Endothelial cell of umbilical vein (primary cell): ENCODE measurements around the gene NR4A1. TPM values are rescaled to one million over a fixed set of nuclear protein-coding genes. Genes with fewer than 3 reads are reported as not detected.

Experiments used
- BruUV-seq: library from RNA; stranded (reverse); fragments of 400-500 nt; replicated peaks from 2 replicates; lab custom pipeline; 2021; lab: Mats Ljungman, UMichigan
- CTCF ChIA-PET: fragments of 300-600, 350-600 bp; sonication (Branson Sonifier 250); formaldehyde crosslinking; loops from one replicate; lab custom pipeline; 2021; ENCODE audit warnings: antibody characterized with exemption, inconsistent platforms; lab: Charles Lee
- POLR2A ChIA-PET: fragments of 300-600, 350-600 bp; sonication (Branson Sonifier 250); formaldehyde crosslinking; loops from one replicate; lab custom pipeline; 2021; ENCODE audit warnings: antibody characterized with exemption, inconsistent platforms; lab: Charles Lee
- DNase-seq: peaks from one replicate; pipeline ENCODE4 v3.0.0-alpha.2; 2011; ENCODE audit warnings: low read depth, low spot score
- FAIRE-seq: peaks from 2 replicates; lab custom pipeline; 2011; peaks lifted over from hg19 to GRCh38; lab: Jason Lieb, UNC
- H2AFZ ChIP-seq: 2 replicates; pipeline ENCODE4 v1.6.0; 2012; ENCODE audit warnings: low read depth, low read length, control low read depth, inconsistent platforms
- H3K27ac ChIP-seq: 2 replicates; pipeline ENCODE4 v1.5.1; 2011; ENCODE audit warnings: low read depth, mild to moderate bottlenecking, control low read depth, low read length, moderate library complexity; ENCODE audit not compliant: insufficient read depth
- H3K27me3 ChIP-seq, 2 experiments: 2 replicates each; pipeline versions ENCODE4 v1.6.0 to v1.6.1; 2011; ENCODE audit warnings: low read length in 2 of 2, mixed read lengths in 1 of 2; ENCODE audit not compliant: control insufficient read depth in 2 of 2, insufficient read depth in 2 of 2
- H3K36me3 ChIP-seq, 2 experiments: 2 replicates in 1 of 2; 3 replicates in 1 of 2; pipeline ENCODE4 v1.5.1; 2011; ENCODE audit warnings: low read length in 2 of 2, mild to moderate bottlenecking in 1 of 2, moderate library complexity in 1 of 2; ENCODE audit not compliant: control insufficient read depth in 2 of 2, insufficient read depth in 2 of 2; ENCODE audit errors: extremely low read depth in 1 of 2
- H3K4me1 ChIP-seq: 3 replicates; pipeline ENCODE4 v1.5.1; 2011; ENCODE audit warnings: mild to moderate bottlenecking, low read length; ENCODE audit not compliant: control insufficient read depth, insufficient read depth; ENCODE audit errors: extremely low read depth
- H3K4me2 ChIP-seq: 2 replicates; pipeline ENCODE4 v1.6.1; 2011; ENCODE audit warnings: low read length, control low read depth, mixed read lengths; ENCODE audit not compliant: insufficient read depth
- H3K4me3 ChIP-seq, 3 experiments: fragments of 200-600 bp in 1 of 3; sonication (generic), shearing (Covaris generic) in 1 of 3; replicated peaks in 1 of 3; 2 replicates each; pipeline ENCODE4 v1.5.1; 2011 to 2016; ENCODE audit warnings: control low read depth in 3 of 3, low read length in 3 of 3, mild to moderate bottlenecking in 2 of 3, inconsistent platforms in 1 of 3, low read depth in 1 of 3, moderate library complexity in 1 of 3; ENCODE audit not compliant: insufficient read depth in 1 of 3
- H3K79me2 ChIP-seq: 2 replicates; pipeline ENCODE4 v1.6.0; 2012; ENCODE audit warnings: low read length, inconsistent platforms; ENCODE audit not compliant: control insufficient read depth, insufficient read depth
- H3K9ac ChIP-seq: replicated peaks from 2 replicates; pipeline ENCODE3; 2011; ENCODE audit warnings: low read length, control low read depth; ENCODE audit not compliant: insufficient read depth; ENCODE audit errors: extremely low read depth
- H3K9me1 ChIP-seq: replicated peaks from 3 replicates; pipeline ENCODE4 v1.6.0; 2011; ENCODE audit warnings: mild to moderate bottlenecking, low read length; ENCODE audit not compliant: control insufficient read depth, insufficient read depth; ENCODE audit errors: extremely low read depth
- H3K9me3 ChIP-seq: replicated peaks from 2 replicates; pipeline ENCODE4 v1.5.1; 2012; ENCODE audit warnings: low read length, inconsistent platforms; ENCODE audit not compliant: control insufficient read depth, insufficient read depth
- H4K20me1 ChIP-seq: replicated peaks from 2 replicates; pipeline ENCODE3; 2011; ENCODE audit warnings: mild to moderate bottlenecking, low read length; ENCODE audit not compliant: control insufficient read depth, insufficient read depth; ENCODE audit errors: extremely low read depth
- EZH2 ChIP-seq: IDR thresholded peaks from 2 replicates; pipeline ENCODE4 v1.6.1; 2012; ENCODE audit warnings: borderline replicate concordance, low read depth, mild to moderate bottlenecking, moderate library complexity, low read length, inconsistent platforms; ENCODE audit not compliant: severe bottlenecking
- FOS ChIP-seq: IDR thresholded peaks from 2 replicates; pipeline ENCODE4 v1.6.1; 2011; ENCODE audit warnings: mild to moderate bottlenecking, low read length, moderate library complexity, borderline replicate concordance; ENCODE audit not compliant: insufficient read depth
- GATA2 ChIP-seq: IDR thresholded peaks from 2 replicates; pipeline ENCODE4 v1.7.0; 2011; ENCODE audit warnings: low read depth, mild to moderate bottlenecking, moderate library complexity, mixed read lengths, low read length; ENCODE audit not compliant: insufficient read length, insufficient read depth
- JUN ChIP-seq: IDR thresholded peaks from 2 replicates; pipeline ENCODE4 v1.6.1; 2011; ENCODE audit warnings: borderline replicate concordance, low read depth; ENCODE audit not compliant: insufficient read length, insufficient read depth
- MYC ChIP-seq: IDR thresholded peaks from one replicate; pipeline ENCODE4 v1.6.1; 2011; ENCODE audit warnings: mild to moderate bottlenecking, low read depth, low read length
- POLR2A ChIP-seq: IDR thresholded peaks from 2 replicates; pipeline ENCODE4 v1.6.1; 2012; ENCODE audit warnings: low read depth, mild to moderate bottlenecking, control low read depth, low read length
- POLR2AphosphoS5 ChIP-seq: IDR thresholded peaks from 2 replicates; pipeline ENCODE4 v1.6.1; 2012; ENCODE audit warnings: low read depth, mild to moderate bottlenecking, control low read depth, low read length, moderate library complexity; ENCODE audit not compliant: insufficient read depth
- dilution Hi-C: fragments of 300-500 bp; cut with MboI; formaldehyde crosslinking; loops from one replicate; pipeline ENCODE4 v1.15.0; 2019; ENCODE audit warnings: low sequenced_read_pairs; ENCODE audit not compliant: extremely low pct_ligation_motif_present
- intact Hi-C: fragments of 100-400 bp; cut with micrococcal nuclease; formaldehyde crosslinking; loops from one replicate; pipeline ENCODE4 v1.10.0; 2022
- polyA plus RNA-seq, 4 experiments: library from polyadenylated mRNA; depleted of rRNA in 3 of 4; stranded (reverse) in 3 of 4; unstranded in 1 of 4; fragments of >200 nt; gene quantifications; 2 replicates each; pipeline versions ENCODE4 v1.2.1 to v1.2.3, GENCODE V29; 2011 to 2012; ENCODE audit warnings: missing spikeins in 1 of 4
- total RNA-seq: library from RNA; stranded (reverse); gene quantifications from 2 replicates; pipeline ENCODE4 v1.2.3, GENCODE V29; 2021
- TF ChIP-seq, protein P1 (sequence below), 2 donors: IDR thresholded peaks; 1 replicate in 1 of 2; 2 replicates in 1 of 2; pipeline ENCODE4 v1.5.1; 2011; ENCODE audit warnings: low read length in 2 of 2, mild to moderate bottlenecking in 2 of 2, moderate library complexity in 2 of 2, control low read depth in 1 of 2, inconsistent platforms in 1 of 2, low read depth in 1 of 2; ENCODE audit not compliant: insufficient read depth in 1 of 2; ENCODE audit errors: extremely low read depth in 1 of 2
- TF ChIP-seq, protein P2 (sequence below): IDR thresholded peaks from 2 replicates; pipeline ENCODE4 v1.6.1; 2011; ENCODE audit not compliant: insufficient read depth, insufficient read length

The NR4A1 gene
- total and polyA plus RNA-seq, 2 donors (not counting 3 experiments of a cell fraction or from before 2014, with no cell fraction given) = 6.8 to 18.2 TPM

DNA sequence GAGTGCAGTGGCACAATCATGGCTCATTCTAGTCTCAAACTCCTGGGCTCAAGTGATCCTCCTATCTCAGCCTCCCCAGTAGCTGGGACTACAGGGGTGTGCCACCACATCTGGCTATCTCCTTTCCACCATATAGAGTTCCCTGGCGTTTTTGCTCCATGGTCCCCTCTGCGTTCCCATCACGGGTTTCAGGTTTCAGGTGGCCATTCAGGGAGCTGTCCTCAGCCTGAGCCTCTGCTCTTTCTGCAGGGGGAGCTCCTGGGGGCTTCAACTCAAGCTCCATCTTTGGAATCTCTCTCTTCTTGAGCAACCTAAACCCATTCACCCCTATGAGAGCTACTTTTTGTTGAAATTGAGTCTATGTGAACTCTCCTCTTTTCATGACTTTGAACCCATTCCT is 39.8 kb downstream of the NR4A1 start:
- dilution Hi-C loops = no loop called here
- H3K4me1 ChIP-seq = no peaks in the 10 kb centered on the region
- CTCF ChIA-PET = interaction anchor here (0.6 to 2.2 kb wide), 7 partner anchors 9 to 87 kb away, joined by 3 to 13 read pairs (median 4); no protein-coding TSS in a partner anchor
- no peaks in the 10 kb centered on the region for H3K9me1 ChIP-seq
- no peak for DNase-seq
- FAIRE-seq = no peak
- no peak overlapping the region for H3K4me2 ChIP-seq
- no peak overlapping the region for H3K9ac ChIP-seq
- H3K4me3 ChIP-seq = no peak overlapping the region
- no peak overlapping the region for H2AFZ ChIP-seq
- H3K36me3 ChIP-seq = no peaks in the 10 kb centered on the region
- no peaks in the 10 kb centered on the region for H4K20me1 ChIP-seq
- POLR2A ChIA-PET = no interaction called here
- TF ChIP-seq EZH2 = no peak
- TF ChIP-seq GATA2 = no peak
- intact Hi-C loops = no loop called here
- no peaks in the 10 kb centered on the region for H3K9me3 ChIP-seq
- H3K27me3 ChIP-seq = peaks cover 17% of the 10 kb centered on the region in 2 experiments
- H3K27ac ChIP-seq = no peak overlapping the region
- no TSS peak for BruUV-seq
- H3K79me2 ChIP-seq = no peaks in the 10 kb centered on the region

DNA sequence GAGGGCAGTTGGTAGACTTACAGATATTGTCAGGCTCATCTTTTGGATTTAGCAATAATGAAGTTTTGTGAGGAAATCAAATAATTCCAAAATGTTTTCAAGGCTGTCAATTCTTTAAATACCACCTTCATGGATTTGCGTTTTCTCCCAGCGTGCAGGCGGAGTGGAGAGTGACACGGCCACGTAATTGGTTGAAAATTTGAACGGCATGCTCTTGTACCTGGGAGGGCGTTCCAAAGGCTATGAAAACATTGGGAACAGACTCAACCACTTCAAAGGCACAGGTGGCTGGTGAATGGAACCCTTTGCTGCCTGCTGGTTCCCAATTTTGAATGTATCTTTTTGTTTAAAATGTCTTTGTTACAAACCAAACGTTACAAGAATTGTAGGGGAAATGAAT is 40.6 kb downstream of the NR4A1 start:
- no peak for TF ChIP-seq JUN
- TF ChIP-seq, protein P1, sequence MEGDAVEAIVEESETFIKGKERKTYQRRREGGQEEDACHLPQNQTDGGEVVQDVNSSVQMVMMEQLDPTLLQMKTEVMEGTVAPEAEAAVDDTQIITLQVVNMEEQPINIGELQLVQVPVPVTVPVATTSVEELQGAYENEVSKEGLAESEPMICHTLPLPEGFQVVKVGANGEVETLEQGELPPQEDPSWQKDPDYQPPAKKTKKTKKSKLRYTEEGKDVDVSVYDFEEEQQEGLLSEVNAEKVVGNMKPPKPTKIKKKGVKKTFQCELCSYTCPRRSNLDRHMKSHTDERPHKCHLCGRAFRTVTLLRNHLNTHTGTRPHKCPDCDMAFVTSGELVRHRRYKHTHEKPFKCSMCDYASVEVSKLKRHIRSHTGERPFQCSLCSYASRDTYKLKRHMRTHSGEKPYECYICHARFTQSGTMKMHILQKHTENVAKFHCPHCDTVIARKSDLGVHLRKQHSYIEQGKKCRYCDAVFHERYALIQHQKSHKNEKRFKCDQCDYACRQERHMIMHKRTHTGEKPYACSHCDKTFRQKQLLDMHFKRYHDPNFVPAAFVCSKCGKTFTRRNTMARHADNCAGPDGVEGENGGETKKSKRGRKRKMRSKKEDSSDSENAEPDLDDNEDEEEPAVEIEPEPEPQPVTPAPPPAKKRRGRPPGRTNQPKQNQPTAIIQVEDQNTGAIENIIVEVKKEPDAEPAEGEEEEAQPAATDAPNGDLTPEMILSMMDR (IDR thresholded peaks at IDR 0.05; ENCODE audit: extremely low read depth in 1 of 2, insufficient read depth in 1 of 2, low read depth in 1 of 2, low read length in 2 of 2) = no peak
- TF ChIP-seq MYC = no peak
- TF ChIP-seq GATA2 = no peak
- TF ChIP-seq EZH2 = no peak
- TF ChIP-seq, protein P2, sequence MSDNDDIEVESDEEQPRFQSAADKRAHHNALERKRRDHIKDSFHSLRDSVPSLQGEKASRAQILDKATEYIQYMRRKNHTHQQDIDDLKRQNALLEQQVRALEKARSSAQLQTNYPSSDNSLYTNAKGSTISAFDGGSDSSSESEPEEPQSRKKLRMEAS = no peak
- no peak for TF ChIP-seq POLR2AphosphoS5
- no peak for TF ChIP-seq POLR2A
- no peak for TF ChIP-seq FOS
- H3K4me2 ChIP-seq = no peak overlapping the region
- no peaks in the 10 kb centered on the region for H3K9me1 ChIP-seq
- CTCF ChIA-PET = interaction anchor here (1.0 to 2.2 kb wide), 5 partner anchors 9 to 66 kb away, joined by 3 to 13 read pairs (median 6); no protein-coding TSS in a partner anchor
- no TSS peak for BruUV-seq
- H3K4me3 ChIP-seq = no peak overlapping the region
- no peak overlapping the region for H3K27ac ChIP-seq
- FAIRE-seq (no peak), DNase-seq (no peak)
- H3K9ac ChIP-seq = no peak overlapping the region
- peaks cover 17% of the 10 kb centered on the region in 2 experiments for H3K27me3 ChIP-seq
- H3K9me3 ChIP-seq = no peaks in the 10 kb centered on the region
- H3K36me3 ChIP-seq = no peaks in the 10 kb centered on the region
- dilution Hi-C loops = no loop called here
- no peak overlapping the region for H2AFZ ChIP-seq
- H3K4me1 ChIP-seq = no peaks in the 10 kb centered on the region
- POLR2A ChIA-PET = no interaction called here
- no peaks in the 10 kb centered on the region for H3K79me2 ChIP-seq
- no peaks in the 10 kb centered on the region for H4K20me1 ChIP-seq
- intact Hi-C loops = no loop called here
